Stimulated activated effector memory CD8-positive, alpha-beta T cell treated with anti-CD3 and anti-CD28 coated beads, Interleukin-12 subunit alpha, Interleukin-12 subunit beta, amount 100 ng/mL, for 72 hours (primary cell): ENCODE results near the gene CHRM1.

Experiments
- ATAC-seq: fragments of 150-1000 bp; cut with Tn5 transposase; 2 replicates; pipeline ENCODE4 v1.10.0; 2021
- DNase-seq, 2 donors: peaks; one replicate each; pipeline ENCODE4 v3.0.0; 2021 to 2022; ENCODE audit warnings: low spot score in 2 of 2
- H3K27ac Mint-ChIP-seq: one replicate; pipeline ENCODE4 v1.8.0; 2022; ENCODE audit warnings: mild to moderate bottlenecking, mixed read lengths
- H3K36me3 Mint-ChIP-seq: one replicate; pipeline ENCODE4 v1.8.0; 2022; ENCODE audit warnings: mild to moderate bottlenecking, mixed read lengths
- H3K4me1 Mint-ChIP-seq: one replicate; pipeline ENCODE4 v1.8.0; 2022; ENCODE audit warnings: mixed read lengths
- H3K4me3 Mint-ChIP-seq: one replicate; pipeline ENCODE4 v1.8.0; 2022; ENCODE audit warnings: mild to moderate bottlenecking, mixed read lengths
- H3K9me3 Mint-ChIP-seq: one replicate; pipeline ENCODE4 v1.8.0; 2022; ENCODE audit warnings: mixed read lengths

CHRM1 gene

GRCh38 chr11:62931499-62932278 lies 10.5 kb upstream of the CHRM1 start:
- no peak overlapping the region for H3K27ac Mint-ChIP-seq
- H3K4me3 Mint-ChIP-seq, result no peak overlapping the region
- ATAC-seq (no peak), DNase-seq (no peak)
- H3K36me3 Mint-ChIP-seq, result no peaks in the 10 kb centered on the region
- no peaks in the 10 kb centered on the region for H3K4me1 Mint-ChIP-seq
- H3K9me3 Mint-ChIP-seq, result no peaks in the 10 kb centered on the region

GRCh38 chr11:62930666-62931065 lies 9.5 kb upstream of the CHRM1 start:
- Mint-ChIP-seq H3K4me3 (no peak overlapping the region), H3K27ac (no peak overlapping the region)

GRCh38 chr11:62930157-62930556 lies 9.0 kb upstream of the CHRM1 start:
- ATAC-seq, result no peak
- H3K36me3 Mint-ChIP-seq, result no peaks in the 10 kb centered on the region
- H3K27ac Mint-ChIP-seq, result no peak overlapping the region
- H3K9me3 Mint-ChIP-seq, result no peaks in the 10 kb centered on the region
- no peak for DNase-seq
- no peak overlapping the region for H3K4me3 Mint-ChIP-seq
- peaks cover 13% of the 10 kb centered on the region for H3K4me1 Mint-ChIP-seq

More at GRCh38 chr11:62930666-62931065, 9.5 kb upstream of the CHRM1 start:
- no peak for DNase-seq
- Mint-ChIP-seq H3K4me1 (peaks cover 8% of the 10 kb centered on the region), H3K9me3 (no peaks in the 10 kb centered on the region), H3K36me3 (no peaks in the 10 kb centered on the region)
- ATAC-seq, result no peak

GRCh38 chr11:62928011-62928410 lies 6.8 kb upstream of the CHRM1 start:
- no peak overlapping the region for H3K4me3 Mint-ChIP-seq
- H3K9me3 Mint-ChIP-seq, result no peaks in the 10 kb centered on the region
- H3K36me3 Mint-ChIP-seq, result no peaks in the 10 kb centered on the region
- peaks cover 25% of the 10 kb centered on the region for H3K4me1 Mint-ChIP-seq
- DNase-seq, result no peak
- no peak overlapping the region for H3K27ac Mint-ChIP-seq
- ATAC-seq, result no peak

- no peak overlapping the region for H3K27ac Mint-ChIP-seq
- H3K4me1 Mint-ChIP-seq, result peaks cover 32% of the 10 kb centered on the region
- no peaks in the 10 kb centered on the region for H3K36me3 Mint-ChIP-seq
- DNase-seq, result no peak
- H3K9me3 Mint-ChIP-seq, result no peaks in the 10 kb centered on the region
- H3K4me3 Mint-ChIP-seq, result peak overlapping the region; percentile 58
- no peak for ATAC-seq
Observed at GRCh38 chr11:62926680-62927455, 5.7 kb upstream of the CHRM1 start.

- Mint-ChIP-seq H3K4me3 (peak overlapping the region; percentile 58), H3K36me3 (no peaks in the 10 kb centered on the region), H3K27ac (no peak overlapping the region), H3K9me3 (no peaks in the 10 kb centered on the region), H3K4me1 (peaks cover 32% of the 10 kb centered on the region)
- DNase-seq (no peak), ATAC-seq (no peak)
Observed at GRCh38 chr11:62925745-62926679, 4.8 kb upstream of the CHRM1 start.

GRCh38 chr11:62925308-62925707 lies 4.1 kb upstream of the CHRM1 start:
- H3K4me1 Mint-ChIP-seq, result peaks cover 32% of the 10 kb centered on the region
- H3K4me3 Mint-ChIP-seq, result peak overlapping the region; percentile 58
- DNase-seq (no peak), ATAC-seq (no peak)
- H3K9me3 Mint-ChIP-seq, result no peaks in the 10 kb centered on the region
- H3K27ac Mint-ChIP-seq, result no peak overlapping the region
- H3K36me3 Mint-ChIP-seq, result no peaks in the 10 kb centered on the region

- no peak for DNase-seq
- H3K27ac Mint-ChIP-seq, result no peak overlapping the region
- ATAC-seq, result no peak
Observed at GRCh38 chr11:62923601-62924411, 2.6 kb upstream of the CHRM1 start.

GRCh38 chr11:62922653-62923431 lies 1.7 kb upstream of the CHRM1 start:
- DNase-seq (peak in 1 of 2 donors; percentile 42), ATAC-seq (peak; percentile 71)
- Mint-ChIP-seq H3K9me3 (no peaks in the 10 kb centered on the region), H3K4me3 (peak overlapping the region; percentile 70), H3K36me3 (no peaks in the 10 kb centered on the region), H3K4me1 (peaks cover 32% of the 10 kb centered on the region), H3K27ac (no peak overlapping the region)

More at GRCh38 chr11:62923601-62924411, 2.6 kb upstream of the CHRM1 start:
- Mint-ChIP-seq H3K4me1 (peaks cover 32% of the 10 kb centered on the region), H3K9me3 (no peaks in the 10 kb centered on the region), H3K4me3 (peak overlapping the region; percentile 70), H3K36me3 (no peaks in the 10 kb centered on the region)

GRCh38 chr11:62922189-62922589 lies 1.0 kb upstream of the CHRM1 start:
- H3K4me3 Mint-ChIP-seq, result peak overlapping the region; percentile 70
- no peak for ATAC-seq
- H3K9me3 Mint-ChIP-seq, result no peaks in the 10 kb centered on the region
- H3K4me1 Mint-ChIP-seq, result peaks cover 32% of the 10 kb centered on the region
- H3K27ac Mint-ChIP-seq, result no peak overlapping the region
- no peaks in the 10 kb centered on the region for H3K36me3 Mint-ChIP-seq
- no peak for DNase-seq

GRCh38 chr11:62921573-62922188 lies 518 bp upstream of the CHRM1 start:
- no peaks in the 10 kb centered on the region for H3K9me3 Mint-ChIP-seq
- no peak for ATAC-seq
- H3K4me3 Mint-ChIP-seq, result no peak overlapping the region
- no peak overlapping the region for H3K27ac Mint-ChIP-seq
- DNase-seq, result no peak
- H3K36me3 Mint-ChIP-seq, result no peaks in the 10 kb centered on the region
- H3K4me1 Mint-ChIP-seq, result peaks cover 32% of the 10 kb centered on the region

GRCh38 chr11:62919898-62920640 lies 1.1 kb downstream of the CHRM1 start:
- Mint-ChIP-seq H3K4me3 (no peak overlapping the region), H3K4me1 (peaks cover 18% of the 10 kb centered on the region), H3K27ac (peak overlapping the region; percentile 63), H3K36me3 (no peaks in the 10 kb centered on the region), H3K9me3 (no peaks in the 10 kb centered on the region)
- DNase-seq (no peak), ATAC-seq (no peak)

- Mint-ChIP-seq H3K9me3 (no peaks in the 10 kb centered on the region), H3K27ac (peak overlapping the region; percentile 63), H3K4me3 (no peak overlapping the region), H3K36me3 (no peaks in the 10 kb centered on the region), H3K4me1 (peaks cover 17% of the 10 kb centered on the region)
- no peak for ATAC-seq
- DNase-seq, result no peak
Observed at GRCh38 chr11:62919476-62919875, 1.7 kb downstream of the CHRM1 start.
